Inferior parietal cortex (tissue), 1 donor: ENCODE results near the gene IL1R1.
A peak's percentile ranks its signal among the peaks of the same experiment; 100 is the strongest.

Experiments
- DNase-seq: peaks from one replicate; pipeline ENCODE4 v3.0.0-alpha.2; 2016; ENCODE audit errors: extremely low spot score

The IL1R1 gene

DNA sequence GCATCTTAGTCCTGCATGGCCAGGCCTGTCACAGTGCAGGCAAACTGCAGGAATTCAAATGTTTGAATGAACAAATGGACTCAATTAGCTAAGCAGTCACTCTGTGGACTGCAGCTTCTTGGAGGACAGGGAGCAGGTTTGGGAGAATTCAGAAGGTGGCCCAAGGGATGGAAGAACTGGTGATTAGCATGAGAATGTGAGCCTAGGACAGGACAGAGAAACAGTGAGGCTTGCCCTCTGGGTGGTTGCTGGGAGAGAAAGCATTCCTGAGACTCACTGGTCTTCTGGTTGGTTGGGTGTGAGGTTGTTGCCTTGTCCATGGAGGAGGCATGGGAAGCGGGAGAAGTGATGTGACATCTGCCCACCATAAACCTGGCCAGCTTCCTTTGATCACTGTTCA lies 58.0 kb downstream of the IL1R1 start:
- no peak for DNase-seq

DNA sequence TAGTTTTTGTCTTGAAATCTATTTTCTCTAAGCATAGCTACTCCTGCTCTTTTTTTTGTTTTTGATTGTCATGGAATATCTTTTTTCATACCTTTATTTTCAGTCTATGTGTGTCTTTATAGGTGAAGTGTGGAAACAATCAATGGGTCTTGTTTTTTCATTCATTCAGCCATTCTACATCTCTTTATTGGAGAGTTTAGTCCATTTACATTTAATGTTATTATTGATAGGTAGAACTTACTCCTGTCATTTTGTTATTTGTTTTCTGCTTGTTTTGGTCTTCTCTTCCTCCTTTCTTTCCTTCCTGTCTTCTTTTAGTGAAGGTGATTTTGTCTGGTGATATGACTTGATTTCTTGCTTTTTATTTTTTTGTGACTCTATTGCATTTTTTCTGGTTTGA lies 62.1 kb downstream of the IL1R1 start:
- DNase-seq, result no peak

DNA sequence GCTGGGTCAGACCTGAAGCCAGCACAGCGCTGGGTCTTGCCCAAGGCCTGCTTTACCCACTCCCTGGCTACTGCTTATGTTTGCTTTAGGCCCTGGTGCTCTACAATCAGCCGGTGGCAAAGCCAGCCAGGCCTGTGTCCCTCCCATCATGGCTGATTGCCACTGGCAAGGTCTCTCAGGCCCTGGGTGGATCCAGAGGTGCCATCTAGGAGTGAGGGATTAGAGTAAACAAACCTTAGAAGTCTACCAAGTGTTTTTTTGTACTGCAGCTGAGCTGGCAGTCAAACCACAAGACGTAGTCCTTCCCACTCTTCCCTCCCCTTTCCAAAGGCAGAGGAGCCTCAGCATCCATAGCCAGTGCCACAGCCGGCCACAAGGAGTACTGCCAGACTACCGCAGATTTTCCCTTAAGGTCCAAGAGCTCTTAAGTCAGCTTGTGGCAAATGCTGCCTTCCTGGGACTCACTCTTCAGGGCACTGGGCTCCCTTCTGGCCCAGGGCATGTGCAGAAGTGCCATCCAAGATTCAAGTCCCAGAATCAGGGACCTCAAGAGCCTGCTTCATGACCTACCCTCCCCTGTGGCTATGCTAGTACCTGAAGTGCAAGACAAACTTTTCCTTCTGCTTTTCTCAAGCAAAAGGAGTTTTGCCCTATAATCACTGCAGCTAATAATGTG lies 64.3 kb downstream of the IL1R1 start:
- DNase-seq, result no peak

DNA sequence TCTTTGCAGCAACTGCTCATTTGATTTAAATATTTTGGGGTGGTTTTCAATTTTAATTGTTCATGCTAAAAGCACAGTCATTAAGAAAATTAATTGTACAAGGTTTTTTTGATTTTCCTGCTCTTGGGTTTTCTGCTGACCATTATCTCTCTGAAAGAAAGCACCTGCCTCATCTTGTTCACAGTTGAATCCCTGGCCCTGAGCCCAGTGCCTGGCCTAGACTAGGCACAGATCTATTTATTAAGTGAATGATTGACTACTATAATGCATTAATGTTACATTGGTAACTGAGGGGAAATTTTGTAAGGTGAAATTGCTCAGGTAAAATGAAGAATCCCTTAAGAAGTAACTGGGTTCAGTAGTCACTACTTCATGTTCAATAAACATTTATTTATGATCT lies 66.2 kb downstream of the IL1R1 start:
- no peak for DNase-seq

DNA sequence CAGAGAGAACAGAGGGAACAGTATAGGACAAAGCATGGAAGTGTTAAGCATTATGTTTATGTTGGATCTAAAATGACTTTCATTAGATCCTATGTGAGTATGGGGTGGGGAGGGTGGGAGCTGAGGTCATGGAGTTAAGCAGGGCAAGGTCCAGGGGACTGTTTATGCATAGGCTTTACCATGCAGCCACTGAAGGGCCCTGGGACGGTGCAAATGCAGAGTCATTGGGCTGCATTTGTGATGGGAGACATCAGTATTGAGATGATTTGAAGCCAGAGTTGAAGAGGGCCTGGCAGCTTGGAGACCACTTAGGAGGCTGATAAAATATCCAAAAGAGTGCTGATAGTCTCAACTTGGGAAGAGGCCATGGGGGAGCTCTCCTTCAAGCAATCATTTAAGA lies 66.9 kb downstream of the IL1R1 start:
- DNase-seq, result no peak

DNA sequence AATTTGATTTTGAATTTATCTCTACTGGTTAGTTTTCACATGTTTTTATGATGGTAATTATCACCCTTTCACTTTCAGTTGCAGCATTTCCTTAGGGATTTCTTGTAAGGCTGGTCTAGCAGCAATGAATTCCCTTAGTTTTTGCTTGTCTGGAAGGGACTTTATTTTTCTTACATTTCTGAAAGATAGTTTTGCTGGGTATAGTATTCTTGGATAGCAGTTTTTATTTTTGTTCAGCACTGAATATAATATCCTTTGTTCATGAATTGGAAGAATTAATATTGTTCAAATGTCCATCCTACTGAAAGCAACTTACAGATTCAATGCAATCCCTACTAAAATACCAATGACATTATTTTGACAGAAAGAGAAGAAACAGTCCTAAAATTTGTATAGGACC lies 74.5 kb downstream of the IL1R1 start:
- no peak for DNase-seq

DNA sequence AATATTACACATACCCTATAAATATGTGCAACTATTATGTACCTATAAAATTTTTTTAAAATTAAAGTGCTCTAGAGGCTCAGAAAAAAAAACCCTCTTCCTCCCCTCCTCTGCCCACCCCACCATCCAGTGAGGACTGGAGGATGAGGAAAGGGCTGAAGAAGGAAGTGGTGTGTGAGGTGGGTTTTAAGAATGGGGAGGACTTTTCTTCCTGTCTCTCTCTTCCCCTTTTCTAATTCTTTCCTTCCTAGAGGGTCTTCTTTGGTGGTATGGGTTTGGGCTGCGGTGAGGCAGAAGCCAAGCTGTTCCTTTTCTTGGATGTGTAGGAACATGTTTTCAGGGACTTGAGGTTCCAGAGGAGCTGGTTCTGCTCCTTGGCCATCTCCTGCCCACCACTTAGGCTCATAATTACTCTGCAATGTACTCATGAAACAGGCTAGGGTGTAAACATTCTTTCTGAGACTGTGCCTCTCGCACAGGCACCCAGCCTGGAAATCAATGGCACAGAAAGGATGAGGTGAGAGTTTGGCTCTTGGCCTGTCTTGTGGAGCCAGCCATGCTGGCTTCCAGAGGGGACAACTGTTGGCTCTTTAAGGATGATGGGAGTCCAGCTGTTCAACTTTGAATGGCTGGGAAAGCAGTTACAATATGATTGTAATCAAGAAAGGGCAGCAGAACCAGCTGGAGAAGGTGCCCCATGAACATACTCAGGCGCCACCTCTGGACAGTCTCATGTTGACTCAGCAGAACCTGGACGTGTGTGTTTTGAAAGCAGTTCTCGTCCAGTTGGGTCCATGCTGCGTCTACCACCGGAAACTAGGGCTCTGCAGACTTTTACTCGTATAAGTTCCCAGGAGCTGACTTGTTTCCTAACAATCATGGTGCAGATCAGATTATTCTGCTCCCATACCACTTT lies 82.5 kb downstream of the IL1R1 start:
- no peak for DNase-seq

DNA sequence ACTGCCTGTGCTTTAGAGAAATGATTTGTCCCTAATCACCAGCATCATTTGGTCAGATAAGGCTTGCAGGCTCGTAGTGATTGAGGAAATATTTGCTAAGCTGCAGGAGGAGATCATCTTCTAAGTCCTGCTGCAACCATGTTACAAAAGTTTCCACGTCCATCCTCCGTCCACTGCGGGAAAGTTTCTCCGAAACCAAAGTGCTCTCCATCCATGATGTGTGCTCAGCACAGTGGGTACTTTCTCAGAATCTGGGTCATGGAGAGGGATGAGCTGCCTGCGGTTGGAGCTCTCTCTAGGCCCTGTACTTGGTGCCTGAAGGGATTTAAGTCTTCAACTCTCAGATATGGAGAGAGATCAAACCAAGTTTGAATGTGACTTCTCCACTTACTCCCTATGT lies 83.6 kb downstream of the IL1R1 start:
- no peak for DNase-seq

DNA sequence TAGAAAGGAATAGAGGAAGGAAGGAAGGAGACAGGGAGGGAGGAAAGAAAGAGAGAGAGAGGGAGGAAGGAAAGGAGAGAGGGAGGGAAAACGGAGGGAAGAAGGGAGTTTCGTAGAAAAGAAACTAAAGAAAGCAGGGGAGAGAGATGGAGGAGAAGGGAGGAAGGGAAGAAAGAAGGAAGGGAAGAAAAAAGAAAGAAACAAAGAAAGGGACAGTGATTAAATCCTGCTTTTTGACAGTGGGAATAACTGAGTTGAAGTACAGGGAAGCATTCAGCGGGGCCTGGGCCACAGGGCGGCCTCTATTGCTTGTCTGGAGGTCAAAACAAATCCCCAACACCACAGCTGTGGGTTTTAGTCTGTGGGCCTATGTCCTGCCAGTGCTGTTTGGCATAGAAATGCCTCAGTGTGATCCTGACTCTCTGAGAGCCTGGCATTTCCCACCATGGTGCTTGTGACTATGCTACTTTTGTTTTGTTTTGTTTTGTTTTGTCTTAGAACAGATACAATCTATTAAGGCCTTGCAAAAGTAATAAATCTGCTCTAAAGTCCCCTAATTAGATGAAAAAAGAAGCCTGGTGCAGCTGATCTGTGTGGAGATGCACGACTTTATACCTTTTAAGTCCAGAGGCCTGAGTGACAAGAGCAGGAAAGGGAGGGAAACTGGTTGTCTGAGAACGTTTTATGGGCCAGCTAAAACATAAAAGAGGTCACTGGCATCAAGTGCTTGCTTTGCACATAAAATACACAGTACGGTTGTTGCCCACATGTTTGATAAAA lies 84.3 kb downstream of the IL1R1 start:
- peak; percentile 52 for DNase-seq

DNA sequence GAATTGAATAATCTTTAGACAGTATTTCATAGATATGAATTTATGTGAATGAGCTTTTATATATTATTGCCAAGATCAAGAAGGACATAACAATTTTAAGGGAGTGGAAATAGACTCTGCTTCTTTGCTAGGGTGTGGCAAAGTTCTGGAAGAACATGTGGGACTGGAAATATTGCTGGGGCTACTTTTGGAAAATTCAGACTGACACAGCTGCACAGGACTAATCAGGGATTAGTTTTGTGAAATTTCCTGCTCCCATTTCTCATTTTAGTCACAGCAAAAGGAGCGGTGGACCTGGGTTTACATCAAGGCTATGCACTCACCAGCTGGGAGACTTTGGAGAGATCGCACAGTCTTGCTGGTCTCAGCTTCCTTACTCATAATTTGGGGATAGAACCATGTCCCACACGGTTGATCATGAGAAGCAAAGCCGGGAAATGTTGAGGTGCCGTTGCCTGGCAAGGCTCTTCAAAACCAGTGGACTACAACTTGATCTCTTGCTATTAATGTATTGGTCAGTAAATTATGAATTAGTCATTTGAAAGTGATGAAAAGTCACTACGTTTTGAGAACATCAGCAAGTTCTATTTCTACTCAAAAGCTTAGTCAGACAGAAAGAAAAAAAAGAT lies 86.7 kb downstream of the IL1R1 start:
- DNase-seq, result no peak
